LNCAP (cell line): ENCODE measurements around the gene SLC1A1.

Experiments
- CTCF ChIP-seq: fragments of 450-650 bp; IDR thresholded peaks from 2 replicates; pipeline ENCODE4 v1.5.1; 2017; ENCODE audit warnings: mild to moderate bottlenecking

The SLC1A1 gene

DNA sequence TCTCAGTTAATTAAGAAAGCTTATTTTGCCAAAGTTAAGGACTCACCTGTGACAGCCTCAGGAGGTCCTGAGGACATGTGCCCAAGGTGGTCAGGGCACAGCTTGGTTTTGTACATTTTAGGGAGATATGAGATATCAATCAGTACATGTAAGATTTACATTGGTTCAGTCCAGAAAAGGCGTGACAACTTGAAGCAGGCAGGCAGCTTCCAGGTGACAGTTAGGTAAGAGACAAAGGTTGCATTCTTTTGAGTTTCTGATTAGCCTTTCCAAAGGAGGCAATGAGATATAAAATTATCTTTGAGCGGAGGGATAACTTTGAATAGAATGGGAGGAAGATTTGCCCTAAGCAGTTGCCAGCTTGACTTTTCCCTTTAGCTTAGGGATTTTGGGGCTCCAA is 47.8 kb downstream of the SLC1A1 start:
- no peak for TF ChIP-seq CTCF

GRCh38 chr9:4538621-4539020 is 48.4 kb downstream of the SLC1A1 start:
- TF ChIP-seq CTCF: no peak

- TF ChIP-seq CTCF: no peak
Observed at GRCh38 chr9:4540425-4540824, 50.2 kb downstream of the SLC1A1 start.

GRCh38 chr9:4541281-4541680 is 51.0 kb downstream of the SLC1A1 start:
- TF ChIP-seq CTCF: no peak

DNA sequence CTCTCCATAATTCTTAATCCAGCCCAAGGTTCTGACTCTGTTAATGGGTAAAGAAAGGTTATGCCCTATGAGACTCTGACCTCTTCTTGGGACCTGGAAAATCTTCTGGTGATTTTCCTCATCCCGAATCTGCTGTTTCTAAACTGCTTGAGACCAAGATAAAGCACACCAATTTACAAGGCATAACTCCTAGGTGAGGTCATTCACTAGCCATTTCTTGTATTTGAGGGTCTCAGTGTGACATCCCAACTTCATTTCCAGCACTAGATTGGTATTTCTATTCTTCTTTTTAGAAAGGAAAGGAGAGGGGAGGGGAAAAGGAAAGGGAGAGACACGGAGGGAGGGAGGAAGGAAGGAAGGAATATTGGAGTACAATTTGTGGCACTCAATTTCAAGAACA is 51.6 kb downstream of the SLC1A1 start:
- TF ChIP-seq CTCF: no peak

- no peak for TF ChIP-seq CTCF
Observed at GRCh38 chr9:4547016-4547415, 56.7 kb downstream of the SLC1A1 start.

DNA sequence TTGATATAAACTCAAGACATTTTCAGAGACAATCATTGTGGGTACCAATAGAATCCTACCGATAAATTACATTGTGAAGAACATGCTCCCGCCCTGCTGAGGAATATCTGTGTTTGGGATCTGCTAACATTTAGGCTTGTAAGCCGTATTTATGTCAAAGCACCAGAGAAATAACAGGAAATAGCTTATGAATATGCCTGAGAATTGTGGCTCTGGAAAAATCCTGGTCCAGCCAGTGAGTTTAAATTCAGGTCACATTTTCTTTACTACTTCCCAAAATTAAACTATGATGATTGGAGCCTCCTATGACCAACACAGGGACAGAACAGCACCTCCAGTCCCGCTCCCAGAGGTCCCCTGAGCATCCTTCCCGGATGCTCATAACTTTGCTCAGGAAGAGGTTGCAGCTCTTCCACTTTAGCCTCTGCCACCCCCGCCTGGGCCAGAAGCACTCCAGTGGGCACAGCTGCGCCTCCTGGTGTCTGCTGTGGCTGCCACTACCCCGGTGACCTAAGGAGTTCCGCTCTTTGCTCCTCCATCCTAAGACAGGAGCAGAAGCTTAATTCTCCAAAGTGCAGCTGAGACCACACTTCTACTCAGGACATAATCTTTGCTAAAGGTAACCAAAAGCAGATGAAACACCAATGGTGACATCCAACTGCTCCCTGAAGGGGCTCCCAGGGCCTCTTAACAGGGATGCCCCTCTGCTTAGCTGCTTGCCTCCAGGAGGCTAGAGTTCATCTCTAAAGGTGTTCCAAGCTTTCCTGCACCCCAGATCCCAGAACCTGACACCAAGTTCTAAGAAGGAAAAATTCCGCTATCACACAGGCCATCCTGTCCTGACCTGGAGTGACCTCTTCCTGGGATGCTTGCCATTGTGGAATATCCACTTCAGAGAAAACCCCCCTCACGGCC is 58.8 kb downstream of the SLC1A1 start:
- no peak for TF ChIP-seq CTCF
